Skeletal muscle satellite cell (primary cell): Measurements from ENCODE around the gene STC2.
A peak's percentile ranks its signal among the peaks of the same experiment; 100 is the strongest.
"Not testable (repeated sequence)": the region's sequence is repeated elsewhere in the genome, so short reads cannot be mapped to it uniquely, and the experiment has no call there.

ENCODE experiments used
- H3K27me3 ChIP-seq: 2 replicates; pipeline ENCODE4 v1.7.0; 2013; ENCODE audit warnings: low read length; ENCODE audit not compliant: control insufficient read depth, insufficient read depth
- H3K36me3 ChIP-seq: 2 replicates; pipeline ENCODE4 v1.7.0; 2013; ENCODE audit warnings: mild to moderate bottlenecking, control low read depth, low read length; ENCODE audit not compliant: insufficient read depth
- H3K4me1 ChIP-seq: 2 replicates; pipeline ENCODE4 v1.7.0; 2013; ENCODE audit warnings: low read length; ENCODE audit not compliant: control insufficient read depth, insufficient read depth
- H3K4me2 ChIP-seq: 2 replicates; pipeline ENCODE4 v1.7.0; 2013; ENCODE audit warnings: mild to moderate bottlenecking, low read length
- H3K4me3 ChIP-seq: 2 replicates; pipeline ENCODE4 v1.7.0; 2013; ENCODE audit warnings: low read length
- H3K9ac ChIP-seq: 2 replicates; pipeline ENCODE4 v1.7.0; 2013; ENCODE audit warnings: mild to moderate bottlenecking, low read depth, low read length, moderate library complexity
- H3K9me3 ChIP-seq: replicated peaks from 2 replicates; pipeline ENCODE4 v1.7.0; 2013; ENCODE audit warnings: mild to moderate bottlenecking, control low read depth, low read length

The STC2 gene

DNA sequence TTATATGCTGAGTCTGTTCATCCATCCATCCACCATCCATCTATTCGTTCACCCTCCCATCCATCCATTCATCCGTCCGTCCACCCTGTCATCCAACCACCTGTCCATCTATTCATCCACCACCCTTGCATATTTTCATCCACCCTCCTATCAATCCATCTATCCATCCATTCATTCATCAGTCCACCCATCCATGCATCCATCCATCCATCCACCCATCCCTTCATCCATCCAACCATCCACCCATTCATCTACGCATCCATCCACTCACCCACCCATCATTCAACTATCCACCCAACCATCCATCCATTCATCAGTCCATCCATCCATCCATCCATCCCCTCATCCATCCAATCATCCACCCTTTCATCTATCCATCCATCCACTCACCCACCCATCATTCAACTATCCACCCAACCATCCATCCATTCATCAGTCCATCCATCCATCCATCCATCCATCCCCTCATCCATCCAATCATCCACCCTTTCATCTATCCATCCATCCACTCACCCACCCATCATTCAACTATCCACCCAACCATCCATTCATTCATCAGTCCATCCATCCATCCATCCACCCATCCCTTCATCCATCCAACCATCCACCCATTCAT, 43.8 kb downstream of the STC2 start:
- not testable (repeated sequence) for H3K4me1 ChIP-seq, H3K4me3 ChIP-seq, H3K9me3 ChIP-seq, H3K36me3 ChIP-seq, H3K9ac ChIP-seq
- peaks cover 47% of the 10 kb centered on the region for H3K27me3 ChIP-seq
- peak overlapping the region; percentile 85 for H3K4me2 ChIP-seq

DNA sequence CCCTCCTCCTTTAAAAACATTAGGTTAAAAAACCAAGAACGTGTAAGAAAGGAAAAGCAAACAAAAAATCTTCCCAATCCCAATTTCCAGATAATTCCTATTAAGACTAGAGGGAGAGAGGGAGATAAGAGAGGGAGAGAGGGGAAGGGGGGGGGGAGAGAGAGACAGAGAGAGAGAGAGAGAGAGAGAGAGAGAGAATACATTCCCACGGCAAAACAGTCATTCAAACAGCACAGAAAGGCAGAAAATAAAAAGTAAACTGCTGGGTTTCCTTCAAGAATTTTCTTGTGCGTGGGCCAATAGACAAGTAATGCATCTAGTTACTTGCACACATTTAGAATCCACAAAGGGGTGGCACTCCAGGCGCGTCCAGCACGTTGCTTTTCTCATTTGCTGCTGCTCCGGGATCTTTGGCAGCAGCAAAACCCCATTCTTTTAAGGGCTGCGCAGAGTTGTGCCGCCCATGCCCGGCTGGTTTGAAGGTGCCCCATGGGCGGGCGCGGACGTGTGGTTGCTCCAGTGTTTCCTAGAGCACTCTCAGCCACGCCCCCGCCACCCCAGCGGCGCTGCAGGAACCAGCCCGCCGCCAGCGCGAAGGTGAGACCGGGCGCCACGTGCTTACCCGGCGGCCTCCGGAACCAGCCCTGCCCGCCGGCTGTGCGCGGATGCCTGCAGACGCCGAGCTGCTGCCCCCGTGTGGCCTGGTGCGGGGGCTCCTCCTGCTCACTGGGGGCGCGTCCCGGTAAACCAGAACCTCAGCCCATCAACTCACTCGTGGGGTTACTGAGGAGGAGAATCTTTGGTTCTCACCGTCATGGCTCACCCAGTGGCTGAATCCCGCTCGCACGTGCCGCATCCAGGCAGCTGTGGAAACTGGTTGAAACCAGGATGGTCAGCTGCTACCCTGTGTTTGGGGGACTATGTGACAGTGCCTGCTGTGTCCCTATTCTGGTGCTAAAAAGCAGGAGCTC, 44.6 kb downstream of the STC2 start:
- Histone ChIP-seq H3K4me1 (peaks cover 10% of the 10 kb centered on the region), H3K27me3 (peaks cover 50% of the 10 kb centered on the region), H3K36me3 (no peaks in the 10 kb centered on the region), H3K9me3 (no peaks in the 10 kb centered on the region), H3K4me3 (peak overlapping the region; percentile 65), H3K4me2 (peak overlapping the region; percentile 85), H3K9ac (no peak overlapping the region)

DNA sequence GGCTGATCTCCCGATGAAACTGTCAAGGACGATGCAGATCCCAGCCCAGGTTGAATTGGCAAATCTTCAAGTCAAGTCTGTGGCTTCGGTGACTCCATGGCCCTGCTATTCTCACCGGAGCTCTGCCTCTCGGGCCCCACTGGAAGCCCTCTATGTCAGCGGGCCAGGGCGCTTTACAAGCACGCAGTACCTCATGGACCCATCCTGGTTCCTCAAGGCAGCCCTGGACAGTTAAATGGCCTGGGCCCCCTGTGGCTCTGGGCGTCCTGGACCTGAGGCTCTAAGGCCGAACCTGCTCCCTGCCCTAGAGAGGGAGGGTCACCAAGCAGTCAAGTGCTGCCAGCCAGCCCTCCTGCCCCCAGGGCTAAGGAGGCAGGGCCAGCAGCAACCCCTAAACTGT, 45.3 kb downstream of the STC2 start:
- H3K4me3 ChIP-seq = no peak overlapping the region
- H3K27me3 ChIP-seq = peaks cover 56% of the 10 kb centered on the region
- H3K4me1 ChIP-seq = peaks cover 10% of the 10 kb centered on the region
- no peak overlapping the region for H3K4me2 ChIP-seq
- no peaks in the 10 kb centered on the region for H3K9me3 ChIP-seq
- no peak overlapping the region for H3K9ac ChIP-seq
- H3K36me3 ChIP-seq = no peaks in the 10 kb centered on the region

DNA sequence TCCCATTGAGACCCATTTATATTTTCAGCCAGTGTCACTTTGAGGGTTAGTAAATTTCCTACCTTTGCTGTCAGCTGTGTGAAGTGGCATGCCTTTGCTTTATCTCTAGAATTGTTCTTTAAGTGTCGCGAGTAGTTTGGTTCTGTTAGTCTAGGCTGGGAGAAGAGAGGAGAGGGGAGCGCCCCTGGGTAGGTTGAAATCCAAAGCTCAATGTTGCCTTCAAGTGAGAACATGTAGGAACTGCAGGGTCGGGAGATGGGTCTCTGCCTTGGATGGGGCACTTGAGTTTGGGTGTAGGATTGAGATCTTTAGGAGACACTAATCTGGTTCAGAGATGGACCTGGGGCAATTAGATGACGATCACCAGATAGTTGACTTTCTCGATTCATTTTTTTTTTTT, 46.3 kb downstream of the STC2 start:
- peaks cover 59% of the 10 kb centered on the region for H3K27me3 ChIP-seq
- H3K4me2 ChIP-seq = no peak overlapping the region
- H3K9me3 ChIP-seq = no peaks in the 10 kb centered on the region

DNA sequence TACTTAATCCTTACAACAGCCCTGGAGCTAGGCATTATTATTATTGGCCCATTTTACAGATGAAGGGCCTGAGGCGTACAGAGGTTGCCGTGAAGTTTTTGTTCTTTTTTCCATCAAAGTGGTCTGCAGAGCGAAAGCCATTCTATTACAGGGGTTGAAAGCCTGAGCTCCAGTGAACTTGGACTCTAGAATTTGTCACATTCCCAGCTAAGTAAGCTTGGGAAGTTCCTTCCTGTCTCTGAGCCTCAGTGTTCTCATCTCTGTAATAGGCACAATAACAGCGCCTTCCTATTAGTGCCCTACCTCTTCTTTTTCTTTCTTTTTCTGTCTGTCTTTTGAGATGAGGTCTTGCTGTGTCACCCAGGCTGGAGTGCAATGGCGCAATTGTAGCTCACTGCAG, 49.0 kb downstream of the STC2 start:
- H3K4me1 ChIP-seq = peaks cover 9% of the 10 kb centered on the region
- H3K27me3 ChIP-seq = peaks cover 57% of the 10 kb centered on the region
- no peak overlapping the region for H3K9ac ChIP-seq
- H3K9me3 ChIP-seq = peaks cover 3% of the 10 kb centered on the region
- no peaks in the 10 kb centered on the region for H3K36me3 ChIP-seq
- H3K4me2 ChIP-seq = no peak overlapping the region
- H3K4me3 ChIP-seq = no peak overlapping the region

More for the DNA sequence above, 46.3 kb downstream of the STC2 start:
- no peaks in the 10 kb centered on the region for H3K36me3 ChIP-seq
- no peak overlapping the region for H3K4me3 ChIP-seq
- H3K9ac ChIP-seq = no peak overlapping the region
- peaks cover 10% of the 10 kb centered on the region for H3K4me1 ChIP-seq

DNA sequence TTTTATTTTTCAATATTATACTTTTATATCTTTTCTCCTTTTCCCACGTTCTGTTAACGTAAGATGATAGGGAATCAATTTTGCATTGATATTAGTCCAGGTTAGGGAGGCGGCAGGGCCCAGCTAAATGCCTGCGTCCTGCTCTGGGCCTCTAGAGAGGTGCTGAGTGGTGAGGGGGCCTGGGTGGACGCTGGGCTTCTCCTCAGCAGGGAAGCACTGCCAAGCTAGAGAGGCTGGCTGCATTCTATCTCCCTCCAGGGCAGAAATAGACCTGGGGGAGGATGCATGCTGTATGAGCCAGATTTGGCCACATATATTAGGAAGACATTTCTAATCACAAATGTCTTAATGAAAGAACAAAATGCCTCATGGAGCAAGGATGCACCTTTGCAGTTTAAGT, 49.6 kb downstream of the STC2 start:
- no peak overlapping the region for H3K9ac ChIP-seq
- no peaks in the 10 kb centered on the region for H3K36me3 ChIP-seq
- no peak overlapping the region for H3K4me3 ChIP-seq
- no peak overlapping the region for H3K4me2 ChIP-seq
- H3K4me1 ChIP-seq = peaks cover 5% of the 10 kb centered on the region
- peaks cover 3% of the 10 kb centered on the region for H3K9me3 ChIP-seq
- H3K27me3 ChIP-seq = peaks cover 59% of the 10 kb centered on the region

DNA sequence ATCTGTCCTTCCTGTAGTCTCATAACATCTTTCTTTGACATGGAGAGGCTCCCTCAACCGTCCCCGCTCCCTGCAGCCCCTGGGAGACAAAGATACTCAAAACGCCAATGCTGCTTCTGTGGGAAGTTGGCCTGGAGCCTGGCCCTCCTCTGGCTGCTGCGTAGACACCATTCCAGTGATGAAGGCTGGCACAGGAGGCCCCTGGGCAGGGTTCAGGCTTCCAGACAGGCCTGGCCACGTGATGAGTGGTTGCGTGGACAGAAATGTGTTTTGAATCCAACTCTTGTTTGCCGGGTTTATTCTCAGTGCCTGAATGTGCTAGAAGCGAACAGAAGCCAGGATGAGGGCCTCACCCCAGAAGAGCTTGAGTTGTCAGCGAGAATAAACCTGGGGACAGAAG, 50.0 kb downstream of the STC2 start:
- Histone ChIP-seq H3K4me1 (peaks cover under 1% of the 10 kb centered on the region), H3K36me3 (no peaks in the 10 kb centered on the region), H3K4me3 (no peak overlapping the region), H3K27me3 (peaks cover 61% of the 10 kb centered on the region), H3K9ac (no peak overlapping the region), H3K9me3 (peaks cover 3% of the 10 kb centered on the region), H3K4me2 (no peak overlapping the region)

DNA sequence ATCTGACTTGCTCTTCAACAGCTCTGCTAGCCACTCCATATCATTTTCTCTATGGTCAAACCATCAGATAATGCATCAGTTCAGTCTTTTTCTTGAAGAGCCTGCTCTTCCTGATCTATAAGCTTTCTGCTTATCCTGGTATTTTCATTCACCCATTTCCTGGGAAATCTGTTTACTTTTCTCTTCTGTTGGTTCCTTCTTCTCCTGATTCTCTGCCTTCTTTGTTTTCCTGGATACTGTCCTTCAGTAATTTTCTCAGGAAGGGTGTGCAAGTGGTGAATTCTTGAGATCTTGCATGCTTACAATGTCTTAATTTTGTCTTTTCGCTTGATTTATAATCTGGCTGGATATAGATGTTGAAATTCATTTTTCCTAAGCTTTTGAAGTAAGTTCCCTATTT, 53.4 kb downstream of the STC2 start:
- Histone ChIP-seq H3K4me3 (no peak overlapping the region), H3K4me1 (no peaks in the 10 kb centered on the region), H3K4me2 (no peak overlapping the region), H3K9ac (no peak overlapping the region), H3K27me3 (peaks cover 47% of the 10 kb centered on the region), H3K36me3 (no peaks in the 10 kb centered on the region), H3K9me3 (peaks cover 3% of the 10 kb centered on the region)

DNA sequence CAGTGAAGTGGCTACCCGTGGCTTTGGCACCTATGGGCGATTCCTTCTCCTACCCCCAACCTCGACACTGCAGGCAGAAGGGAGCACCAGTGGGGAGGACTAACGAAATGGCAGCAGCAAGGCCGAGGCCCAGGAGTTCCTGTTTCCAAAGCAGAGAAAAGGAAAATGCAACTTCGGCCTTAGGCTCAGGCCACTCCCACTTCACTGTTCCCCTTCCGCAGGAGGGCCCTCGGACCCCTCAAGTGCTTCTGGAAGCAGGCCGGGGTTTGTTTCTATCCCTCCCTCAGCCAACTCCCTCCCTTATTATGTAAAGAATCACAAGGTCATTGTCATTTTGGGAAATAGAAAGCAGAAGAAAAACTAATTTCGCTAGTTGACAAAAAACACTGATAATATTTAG, 56.8 kb downstream of the STC2 start:
- Histone ChIP-seq H3K4me3 (no peak overlapping the region), H3K9me3 (peaks cover 3% of the 10 kb centered on the region), H3K4me1 (no peaks in the 10 kb centered on the region), H3K4me2 (no peak overlapping the region), H3K27me3 (peaks cover 55% of the 10 kb centered on the region), H3K9ac (no peak overlapping the region), H3K36me3 (no peaks in the 10 kb centered on the region)

DNA sequence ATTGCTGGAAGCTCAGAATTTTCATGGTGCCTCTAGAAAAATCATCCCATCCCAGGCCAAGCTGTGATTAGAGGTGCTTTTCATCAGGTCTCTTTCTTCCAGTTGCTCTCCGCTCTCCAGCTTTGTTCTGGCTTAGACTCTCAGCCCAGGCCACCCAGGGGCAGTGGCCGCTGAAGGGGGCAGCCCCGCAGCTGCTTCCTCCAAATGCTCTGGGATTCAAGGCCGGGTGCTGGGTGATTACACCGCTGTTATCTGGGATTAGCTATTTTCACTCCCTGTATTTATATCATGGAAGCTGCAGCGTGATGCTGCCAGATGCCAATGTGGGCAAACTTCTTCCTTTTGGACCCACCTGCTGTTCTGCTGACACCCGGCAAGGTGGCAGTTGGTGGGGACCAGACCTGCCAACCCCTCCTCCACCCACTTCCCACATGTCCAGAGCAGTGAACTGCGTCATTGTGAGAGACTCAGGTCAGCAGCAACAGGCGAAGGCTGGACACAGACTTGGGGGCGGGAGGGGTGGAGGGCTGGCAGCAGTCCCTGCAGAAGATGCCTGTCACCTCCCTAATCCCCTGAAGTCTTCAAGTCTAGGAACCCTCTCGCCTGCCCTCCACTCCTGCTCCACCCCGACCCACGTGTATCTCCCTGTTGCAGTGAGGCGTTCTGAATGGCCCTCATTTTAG, 59.3 kb downstream of the STC2 start:
- no peak overlapping the region for H3K9ac ChIP-seq
- H3K36me3 ChIP-seq = no peaks in the 10 kb centered on the region
- no peaks in the 10 kb centered on the region for H3K9me3 ChIP-seq
- peaks cover 58% of the 10 kb centered on the region for H3K27me3 ChIP-seq
- no peak overlapping the region for H3K4me2 ChIP-seq
- no peaks in the 10 kb centered on the region for H3K4me1 ChIP-seq
- no peak overlapping the region for H3K4me3 ChIP-seq

DNA sequence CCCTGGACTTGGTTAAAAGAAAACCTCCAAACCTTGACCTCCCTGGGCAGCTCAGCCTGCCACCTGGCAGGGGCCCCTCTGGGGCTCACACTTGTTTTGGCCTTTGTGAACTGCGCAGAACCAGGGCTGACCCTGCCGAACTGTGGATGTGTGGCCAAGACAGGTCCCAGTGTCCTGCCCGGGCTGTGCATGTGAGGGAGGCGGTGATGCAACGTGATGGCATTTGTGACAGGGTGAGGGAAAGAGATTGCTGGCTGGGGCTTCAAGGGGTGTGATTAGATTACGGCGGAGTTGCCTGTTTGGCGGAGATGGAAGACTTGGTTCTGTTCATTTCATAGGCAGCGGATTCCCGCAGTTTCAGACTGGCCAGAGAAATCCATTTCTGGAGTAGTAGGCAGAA, 62.8 kb downstream of the STC2 start:
- H3K36me3 ChIP-seq = no peaks in the 10 kb centered on the region
- H3K9ac ChIP-seq = no peak overlapping the region
- H3K4me3 ChIP-seq = no peak overlapping the region
- no peaks in the 10 kb centered on the region for H3K9me3 ChIP-seq
- H3K4me2 ChIP-seq = no peak overlapping the region
- no peaks in the 10 kb centered on the region for H3K4me1 ChIP-seq
- peaks cover 76% of the 10 kb centered on the region for H3K27me3 ChIP-seq
